ENCODE results near the gene OMP.

The OMP gene

DNA sequence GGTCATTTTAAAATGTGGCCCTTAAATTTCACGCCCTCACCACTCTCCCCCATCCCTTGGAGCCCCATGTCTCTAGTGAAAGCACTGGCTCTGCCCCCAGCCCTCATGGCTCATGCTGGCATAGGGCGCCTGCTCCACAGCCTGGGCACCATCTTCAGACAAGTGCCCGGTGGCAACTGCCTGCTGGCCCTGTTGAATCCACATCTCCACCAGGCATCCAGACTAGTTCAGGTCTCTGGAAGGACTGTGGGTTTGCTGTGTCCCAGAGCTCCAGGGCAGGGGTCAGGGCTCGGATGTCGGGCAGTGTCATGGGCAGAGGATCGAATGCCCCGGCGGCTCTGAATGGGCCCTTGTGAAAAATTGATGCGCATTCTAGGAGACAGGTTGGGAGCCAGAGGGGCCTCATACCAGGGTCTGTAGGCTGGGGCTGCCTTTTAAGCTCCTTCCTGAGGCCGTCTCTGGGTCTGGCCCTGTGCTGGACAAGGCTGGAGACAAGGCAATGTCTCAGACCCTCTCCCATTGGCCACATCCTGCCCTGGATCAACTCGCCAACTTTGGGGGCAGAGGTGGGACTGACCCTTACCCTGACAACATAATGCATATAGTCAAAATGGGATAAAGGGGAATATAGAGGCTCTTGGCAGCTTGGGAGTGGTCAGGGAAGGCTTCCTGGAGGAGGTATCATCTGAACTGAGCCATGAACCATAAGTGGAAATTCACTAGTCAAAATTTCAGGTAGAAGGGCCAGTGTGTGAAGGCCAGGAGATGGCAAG is 26.6 kb downstream of the OMP start:
- no peaks in the 10 kb centered on the region for H3K9me3 ChIP-seq (ENCODE audit: control insufficient read depth, low read depth, low read length)
- H3K4me1 ChIP-seq (ENCODE audit: control insufficient read depth, low read depth, low read length), result peaks cover 5% of the 10 kb centered on the region
- H3K27ac ChIP-seq (ENCODE audit: low read length), result no peak overlapping the region
- no peak overlapping the region for H3K9ac ChIP-seq (ENCODE audit: low read length)
- no peaks in the 10 kb centered on the region for H3K36me3 ChIP-seq (ENCODE audit: control insufficient read depth, low read depth, low read length)
- H3K4me3 ChIP-seq (ENCODE audit: low read length), result no peak overlapping the region
- H3K27me3 ChIP-seq (ENCODE audit: control insufficient read depth, insufficient read depth, low read length), result peaks cover 4% of the 10 kb centered on the region

DNA sequence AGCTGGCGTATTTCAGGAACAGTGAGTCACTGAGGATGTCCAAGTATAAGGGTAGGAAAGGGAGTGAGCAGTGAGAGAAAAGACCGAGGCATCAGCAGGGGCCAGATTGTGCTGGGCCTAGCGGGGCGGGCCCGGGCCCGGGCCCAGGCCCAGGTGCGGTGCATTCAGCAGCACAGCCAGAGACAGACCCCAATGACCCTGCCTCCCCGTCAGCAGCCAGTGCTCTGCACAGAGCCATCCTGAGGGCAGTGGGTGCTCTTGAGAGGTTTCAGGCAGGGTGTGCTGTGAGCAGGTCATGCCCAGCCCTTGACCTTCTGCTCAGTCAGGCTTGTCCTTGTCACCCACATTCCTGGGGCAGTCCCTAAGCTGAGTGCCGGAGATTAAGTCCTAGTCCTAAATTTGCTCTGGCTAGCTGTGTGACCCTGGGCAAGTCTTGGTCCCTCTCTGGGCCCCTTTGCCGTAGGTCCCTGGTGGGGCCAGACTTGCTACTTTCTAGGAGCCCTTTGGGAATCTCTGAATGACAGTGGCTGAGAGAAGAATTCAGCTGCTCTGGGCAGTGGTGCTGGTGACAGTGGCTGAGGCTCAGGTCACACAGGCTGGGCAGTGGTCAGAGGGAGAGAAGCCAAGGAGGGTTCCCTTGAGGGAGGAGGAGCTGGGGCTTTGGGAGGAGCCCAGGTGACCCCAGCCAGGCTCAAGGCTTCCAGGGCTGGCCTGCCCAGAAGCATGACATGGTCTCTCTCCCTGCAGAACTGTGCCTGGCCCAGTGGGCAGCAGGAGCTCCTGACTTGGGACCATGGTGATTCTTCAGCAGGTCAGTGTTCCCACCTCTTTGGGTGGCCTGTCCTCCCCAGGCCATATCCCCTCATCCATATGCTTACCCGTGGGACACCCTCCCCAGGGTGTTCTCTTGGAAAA is 27.5 kb downstream of the OMP start:
- H3K4me3 ChIP-seq (ENCODE audit: low read length), result no peak overlapping the region
- H3K27ac ChIP-seq (ENCODE audit: low read length), result no peak overlapping the region
- no peak overlapping the region for H3K9ac ChIP-seq (ENCODE audit: low read length)
- no peaks in the 10 kb centered on the region for H3K9me3 ChIP-seq (ENCODE audit: control insufficient read depth, low read depth, low read length)
- H3K36me3 ChIP-seq (ENCODE audit: control insufficient read depth, low read depth, low read length), result no peaks in the 10 kb centered on the region
- H3K27me3 ChIP-seq (ENCODE audit: control insufficient read depth, insufficient read depth, low read length), result peaks cover 4% of the 10 kb centered on the region
- peaks cover 5% of the 10 kb centered on the region for H3K4me1 ChIP-seq (ENCODE audit: control insufficient read depth, low read depth, low read length)

DNA sequence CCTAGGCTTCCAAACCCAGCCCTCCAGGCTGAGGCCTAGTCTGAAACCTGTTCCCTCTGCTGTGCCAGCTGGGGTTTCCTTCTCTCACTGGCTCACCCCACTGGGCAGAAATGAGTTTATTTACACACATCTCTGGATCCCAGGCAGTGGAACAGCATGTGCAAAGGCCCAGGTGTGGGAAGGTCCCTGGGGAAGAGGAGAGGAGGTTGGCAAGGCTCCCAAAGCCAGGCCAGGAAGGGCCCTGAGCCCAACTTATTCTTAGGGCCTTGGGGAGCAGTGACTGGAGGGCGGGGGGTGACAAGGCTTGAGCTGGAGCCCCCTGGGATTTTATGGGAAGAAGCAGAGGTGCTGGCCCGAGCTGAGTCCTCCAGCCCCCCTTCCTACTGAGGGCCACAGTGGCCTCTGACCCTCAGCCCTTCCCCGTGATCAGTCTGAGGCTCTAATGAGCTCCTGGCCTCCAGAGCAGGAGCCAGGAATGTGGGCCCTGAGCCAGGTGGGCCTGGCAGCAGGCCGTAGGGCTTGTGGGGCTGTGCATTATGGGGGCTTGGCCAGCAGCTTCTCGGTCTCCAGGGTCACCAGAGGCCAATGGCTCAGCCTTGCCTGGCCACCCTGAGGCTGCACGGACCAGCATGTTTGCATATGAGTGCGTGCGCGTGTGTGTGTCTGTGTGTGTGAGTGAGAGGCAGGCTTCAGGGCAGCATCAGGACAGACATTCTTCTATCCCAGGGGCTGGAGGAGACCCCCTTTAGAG is 28.3 kb downstream of the OMP start:
- Histone ChIP-seq H3K36me3 (ENCODE audit: control insufficient read depth, low read depth, low read length) (no peaks in the 10 kb centered on the region), H3K9ac (ENCODE audit: low read length) (no peak overlapping the region), H3K4me3 (ENCODE audit: low read length) (no peak overlapping the region), H3K27me3 (ENCODE audit: control insufficient read depth, insufficient read depth, low read length) (peaks cover 4% of the 10 kb centered on the region), H3K9me3 (ENCODE audit: control insufficient read depth, low read depth, low read length) (no peaks in the 10 kb centered on the region), H3K27ac (ENCODE audit: low read length) (no peak overlapping the region), H3K4me1 (ENCODE audit: control insufficient read depth, low read depth, low read length) (peaks cover 5% of the 10 kb centered on the region)

DNA sequence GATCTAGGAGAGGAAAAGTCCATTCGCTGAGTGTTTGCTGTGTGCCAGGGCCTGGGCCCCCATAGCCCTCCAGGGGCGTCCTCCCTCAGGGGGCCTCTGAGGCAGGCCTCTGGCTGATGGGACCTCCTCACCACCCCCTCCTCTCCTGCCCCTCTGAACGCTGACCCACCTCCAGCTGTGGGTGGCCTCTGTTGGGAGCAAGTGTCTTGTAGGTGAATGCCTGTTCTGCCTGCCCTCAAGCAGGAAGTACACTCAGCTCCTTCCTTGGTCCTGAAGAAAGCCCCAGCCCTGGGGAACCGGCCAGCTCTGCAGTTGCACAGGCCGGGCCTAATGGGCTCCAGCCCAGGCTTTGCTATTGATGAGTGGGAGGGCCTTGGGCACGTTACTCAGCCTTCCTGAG is 28.9 kb downstream of the OMP start:
- Histone ChIP-seq H3K9me3 (ENCODE audit: control insufficient read depth, low read depth, low read length) (no peaks in the 10 kb centered on the region), H3K27me3 (ENCODE audit: control insufficient read depth, insufficient read depth, low read length) (peaks cover 4% of the 10 kb centered on the region), H3K4me3 (ENCODE audit: low read length) (no peak overlapping the region), H3K9ac (ENCODE audit: low read length) (no peak overlapping the region), H3K4me1 (ENCODE audit: control insufficient read depth, low read depth, low read length) (peaks cover 5% of the 10 kb centered on the region), H3K27ac (ENCODE audit: low read length) (no peak overlapping the region), H3K36me3 (ENCODE audit: control insufficient read depth, low read depth, low read length) (no peaks in the 10 kb centered on the region)

- Histone ChIP-seq H3K4me3 (ENCODE audit: low read length) (no peak overlapping the region), H3K27me3 (ENCODE audit: control insufficient read depth, insufficient read depth, low read length) (no peaks in the 10 kb centered on the region), H3K9ac (ENCODE audit: low read length) (no peak overlapping the region), H3K4me1 (ENCODE audit: control insufficient read depth, low read depth, low read length) (peaks cover 4% of the 10 kb centered on the region), H3K9me3 (ENCODE audit: control insufficient read depth, low read depth, low read length) (no peaks in the 10 kb centered on the region), H3K36me3 (ENCODE audit: control insufficient read depth, low read depth, low read length) (no peaks in the 10 kb centered on the region), H3K27ac (ENCODE audit: low read length) (no peak overlapping the region)
Observed at GRCh38 chr11:77135069-77135468, 32.4 kb downstream of the OMP start.

DNA sequence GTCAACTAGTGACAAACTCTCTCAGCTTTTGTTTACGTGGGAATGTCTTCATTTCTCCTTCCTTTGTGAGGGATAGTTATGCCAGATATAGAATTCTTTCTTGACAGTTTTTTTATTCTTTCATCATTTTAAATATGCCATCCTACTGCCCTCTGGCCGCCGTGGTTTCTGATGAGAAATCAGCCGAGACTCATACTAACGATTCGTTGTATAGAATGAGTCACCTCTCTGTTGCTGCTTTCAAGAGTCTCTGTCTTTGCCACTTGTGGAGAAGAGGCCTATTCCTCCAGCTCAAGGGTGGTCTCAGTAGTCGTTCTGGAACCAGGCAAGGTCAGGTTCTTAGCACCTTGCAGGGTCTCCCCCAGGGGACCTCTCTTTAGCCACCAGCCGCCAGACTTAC is 33.4 kb downstream of the OMP start:
- H3K36me3 ChIP-seq (ENCODE audit: control insufficient read depth, low read depth, low read length), result no peaks in the 10 kb centered on the region
- H3K9ac ChIP-seq (ENCODE audit: low read length), result no peak overlapping the region
- H3K4me3 ChIP-seq (ENCODE audit: low read length), result no peak overlapping the region
- no peaks in the 10 kb centered on the region for H3K27me3 ChIP-seq (ENCODE audit: control insufficient read depth, insufficient read depth, low read length)
- no peak overlapping the region for H3K27ac ChIP-seq (ENCODE audit: low read length)
- peaks cover 6% of the 10 kb centered on the region for H3K4me1 ChIP-seq (ENCODE audit: control insufficient read depth, low read depth, low read length)
- H3K9me3 ChIP-seq (ENCODE audit: control insufficient read depth, low read depth, low read length), result no peaks in the 10 kb centered on the region

GRCh38 chr11:77136784-77137420 is 34.3 kb downstream of the OMP start:
- Histone ChIP-seq H3K36me3 (ENCODE audit: control insufficient read depth, low read depth, low read length) (no peaks in the 10 kb centered on the region), H3K27ac (ENCODE audit: low read length) (no peak overlapping the region), H3K9me3 (ENCODE audit: control insufficient read depth, low read depth, low read length) (no peaks in the 10 kb centered on the region), H3K9ac (ENCODE audit: low read length) (no peak overlapping the region), H3K27me3 (ENCODE audit: control insufficient read depth, insufficient read depth, low read length) (no peaks in the 10 kb centered on the region), H3K4me3 (ENCODE audit: low read length) (no peak overlapping the region), H3K4me1 (ENCODE audit: control insufficient read depth, low read depth, low read length) (peaks cover 6% of the 10 kb centered on the region)

DNA sequence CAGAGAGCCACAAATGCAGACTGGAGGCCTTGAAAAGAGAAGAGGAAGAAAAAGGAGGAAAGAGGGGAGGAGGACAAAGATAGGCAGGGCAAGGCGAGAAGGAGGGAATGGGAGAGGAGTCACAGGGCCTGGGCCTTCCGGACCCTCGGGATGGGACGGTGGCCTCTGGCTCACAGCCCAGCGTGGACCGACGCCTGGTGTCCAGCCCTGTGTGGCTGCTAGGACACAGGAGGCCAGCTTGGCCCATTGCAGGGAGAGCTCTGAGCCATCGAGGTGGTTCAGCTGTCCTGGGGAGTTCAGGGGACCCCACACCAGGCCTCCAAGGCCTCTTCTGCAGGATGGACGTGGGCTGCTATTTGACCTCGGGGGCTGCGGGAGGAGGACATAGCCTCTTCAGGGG is 34.8 kb downstream of the OMP start:
- no peaks in the 10 kb centered on the region for H3K9me3 ChIP-seq (ENCODE audit: control insufficient read depth, low read depth, low read length)
- peaks cover 6% of the 10 kb centered on the region for H3K4me1 ChIP-seq (ENCODE audit: control insufficient read depth, low read depth, low read length)
- H3K4me3 ChIP-seq (ENCODE audit: low read length), result no peak overlapping the region
- H3K27ac ChIP-seq (ENCODE audit: low read length), result no peak overlapping the region
- H3K36me3 ChIP-seq (ENCODE audit: control insufficient read depth, low read depth, low read length), result no peaks in the 10 kb centered on the region
- no peaks in the 10 kb centered on the region for H3K27me3 ChIP-seq (ENCODE audit: control insufficient read depth, insufficient read depth, low read length)
- no peak overlapping the region for H3K9ac ChIP-seq (ENCODE audit: low read length)

DNA sequence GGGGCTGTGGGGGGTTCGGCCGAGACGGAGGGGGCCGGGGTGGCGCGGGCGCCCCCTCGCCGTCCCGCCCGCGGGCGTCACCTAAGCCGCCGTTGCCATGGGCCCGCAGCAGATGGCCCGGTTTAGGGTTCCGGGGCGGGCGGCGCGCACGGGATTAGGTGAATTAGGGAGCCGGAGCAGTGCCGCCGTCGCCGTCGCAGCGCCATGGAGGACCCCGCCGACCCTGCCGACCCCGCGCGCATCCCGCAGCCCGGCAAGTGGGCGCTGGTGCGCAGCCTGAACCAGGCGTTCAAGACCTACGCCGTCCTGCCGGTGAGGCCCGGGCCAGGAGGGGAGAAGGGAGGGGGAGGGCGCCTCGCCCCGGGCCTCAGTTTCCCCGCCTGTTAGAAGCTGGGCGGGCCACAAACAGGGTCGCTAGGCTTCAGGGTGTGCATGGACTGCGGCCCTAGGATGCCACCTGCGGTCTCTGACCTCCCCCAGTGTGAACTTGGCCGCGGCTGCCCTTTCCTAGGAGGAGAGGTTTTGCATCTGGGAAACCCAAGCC is 35.5 kb downstream of the OMP start:
- Histone ChIP-seq H3K36me3 (ENCODE audit: control insufficient read depth, low read depth, low read length) (no peaks in the 10 kb centered on the region), H3K4me3 (ENCODE audit: low read length) (no peak overlapping the region), H3K9ac (ENCODE audit: low read length) (no peak overlapping the region), H3K9me3 (ENCODE audit: control insufficient read depth, low read depth, low read length) (no peaks in the 10 kb centered on the region), H3K27me3 (ENCODE audit: control insufficient read depth, insufficient read depth, low read length) (no peaks in the 10 kb centered on the region), H3K27ac (ENCODE audit: low read length) (no peak overlapping the region), H3K4me1 (ENCODE audit: control insufficient read depth, low read depth, low read length) (peaks cover 6% of the 10 kb centered on the region)

DNA sequence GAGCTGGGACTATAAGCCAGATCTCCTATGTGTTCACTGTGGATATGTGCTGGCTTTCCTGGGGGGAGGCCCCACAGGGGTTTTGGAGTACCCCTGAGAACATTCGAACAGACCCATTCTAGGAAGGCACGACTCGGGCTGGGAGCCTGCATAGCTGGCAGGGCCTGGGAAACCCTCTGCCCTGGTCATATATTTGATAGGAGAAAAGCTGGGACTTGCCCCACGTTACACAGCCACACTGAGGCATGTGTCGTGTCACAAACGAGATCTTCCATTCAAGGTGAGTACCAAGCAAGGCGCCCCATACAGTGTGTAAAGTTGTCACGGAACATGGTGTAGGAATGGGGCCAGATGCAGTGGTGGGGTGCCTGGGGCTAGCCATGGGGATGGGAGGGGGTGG is 36.6 kb downstream of the OMP start:
- no peak overlapping the region for H3K9ac ChIP-seq (ENCODE audit: low read length)
- no peaks in the 10 kb centered on the region for H3K27me3 ChIP-seq (ENCODE audit: control insufficient read depth, insufficient read depth, low read length)
- no peaks in the 10 kb centered on the region for H3K36me3 ChIP-seq (ENCODE audit: control insufficient read depth, low read depth, low read length)
- H3K4me3 ChIP-seq (ENCODE audit: low read length), result no peak overlapping the region
- H3K27ac ChIP-seq (ENCODE audit: low read length), result no peak overlapping the region
- H3K9me3 ChIP-seq (ENCODE audit: control insufficient read depth, low read depth, low read length), result no peaks in the 10 kb centered on the region
- peaks cover 6% of the 10 kb centered on the region for H3K4me1 ChIP-seq (ENCODE audit: control insufficient read depth, low read depth, low read length)
